ENCODE data around the gene NME7. TPM values are rescaled to one million over a fixed set of nuclear protein-coding genes. Genes with fewer than 3 reads are reported as not detected.

NME7 gene
- total RNA-seq, 1 experiment from 2014 or later, result 25.2 TPM

GRCh38 chr1:169144941-169145626 lies 222.5 kb downstream of the NME7 start:
- peak overlapping the region; percentile 34 for H3K4me3 Mint-ChIP-seq (ENCODE audit: low read depth, unreplicated experiment)

GRCh38 chr1:169143984-169144383 lies 223.6 kb downstream of the NME7 start:
- no peak for TF ChIP-seq CTCF (IDR thresholded peaks at IDR 0.05; ENCODE audit: unreplicated experiment)
- no peak for DNase-seq
- CTCF ChIA-PET, result interaction anchor here (0.9 to 2.0 kb wide), 2 partner anchors 144 to 614 kb away, joined by 3 to 5 read pairs; no protein-coding TSS in a partner anchor
- intact Hi-C loops (cut with micrococcal nuclease; ENCODE audit: unreplicated experiment), result loop anchor here (10.0 kb wide), 1 partner anchor 181 kb away; no protein-coding TSS in a partner anchor
- Mint-ChIP-seq H3K9me3 (ENCODE audit: low read depth, unreplicated experiment) (peaks cover 2% of the 10 kb centered on the region), H3K36me3 (ENCODE audit: insufficient read depth, unreplicated experiment) (peaks cover 18% of the 10 kb centered on the region), H3K27ac (ENCODE audit: unreplicated experiment) (peak overlapping the region; percentile 74), H3K27me3 (ENCODE audit: unreplicated experiment) (no peaks in the 10 kb centered on the region), H3K4me3 (ENCODE audit: low read depth, unreplicated experiment) (no peak overlapping the region), H3K4me1 (ENCODE audit: low read depth, unreplicated experiment) (peaks cover 72% of the 10 kb centered on the region)
- BruUV-seq (replicated peaks), result no TSS peak

More at GRCh38 chr1:169144941-169145626, 222.5 kb downstream of the NME7 start:
- no peak for TF ChIP-seq CTCF (IDR thresholded peaks at IDR 0.05; ENCODE audit: unreplicated experiment)
- intact Hi-C loops (cut with micrococcal nuclease; ENCODE audit: unreplicated experiment), result loop anchor here (5.0 to 10.0 kb wide), 2 partner anchors 180 to 202 kb away; no protein-coding TSS in a partner anchor
- peak overlapping the region; percentile 74 for H3K27ac Mint-ChIP-seq (ENCODE audit: unreplicated experiment)
- CTCF ChIA-PET, result interaction anchor here (0.6 to 2.0 kb wide), 4 partner anchors 34 to 420 kb away, joined by 3 to 5 read pairs (median 4); no protein-coding TSS in a partner anchor
- peaks cover 2% of the 10 kb centered on the region for H3K9me3 Mint-ChIP-seq (ENCODE audit: low read depth, unreplicated experiment)
- no peaks in the 10 kb centered on the region for H3K27me3 Mint-ChIP-seq (ENCODE audit: unreplicated experiment)
- no peak for DNase-seq
- no TSS peak for BruUV-seq (replicated peaks)
- H3K4me1 Mint-ChIP-seq (ENCODE audit: low read depth, unreplicated experiment), result peaks cover 63% of the 10 kb centered on the region
- peaks cover 18% of the 10 kb centered on the region for H3K36me3 Mint-ChIP-seq (ENCODE audit: insufficient read depth, unreplicated experiment)

- Mint-ChIP-seq H3K9me3 (ENCODE audit: low read depth, unreplicated experiment) (peaks cover 2% of the 10 kb centered on the region), H3K4me1 (ENCODE audit: low read depth, unreplicated experiment) (peaks cover 72% of the 10 kb centered on the region), H3K27ac (ENCODE audit: unreplicated experiment) (peak overlapping the region; percentile 74), H3K36me3 (ENCODE audit: insufficient read depth, unreplicated experiment) (peaks cover 14% of the 10 kb centered on the region), H3K4me3 (ENCODE audit: low read depth, unreplicated experiment) (no peak overlapping the region), H3K27me3 (ENCODE audit: unreplicated experiment) (no peaks in the 10 kb centered on the region)
- BruUV-seq (replicated peaks), result no TSS peak
- no peak for DNase-seq
- CTCF ChIA-PET, result interaction anchor here (0.9 to 1.4 kb wide), 2 partner anchors 14 to 613 kb away, joined by 3 read pairs; no protein-coding TSS in a partner anchor
- TF ChIP-seq CTCF (IDR thresholded peaks at IDR 0.05; ENCODE audit: unreplicated experiment), result no peak
- intact Hi-C loops (cut with micrococcal nuclease; ENCODE audit: unreplicated experiment), result loop anchor here (10.0 kb wide), 1 partner anchor 181 kb away; no protein-coding TSS in a partner anchor
These were observed 224.3 kb downstream of the NME7 start for GRCh38 chr1:169143346-169143745.

- intact Hi-C loops (cut with micrococcal nuclease; ENCODE audit: unreplicated experiment), result loop anchor here (10.0 kb wide), 1 partner anchor 183 kb away; no protein-coding TSS in a partner anchor
These were observed 225.5 kb downstream of the NME7 start for GRCh38 chr1:169142129-169142528.

More at GRCh38 chr1:169142129-169142528, 225.5 kb downstream of the NME7 start:
- no TSS peak for BruUV-seq (replicated peaks)
- Mint-ChIP-seq H3K27me3 (ENCODE audit: unreplicated experiment) (no peaks in the 10 kb centered on the region), H3K9me3 (ENCODE audit: low read depth, unreplicated experiment) (peaks cover 2% of the 10 kb centered on the region), H3K4me3 (ENCODE audit: low read depth, unreplicated experiment) (no peak overlapping the region), H3K36me3 (ENCODE audit: insufficient read depth, unreplicated experiment) (peaks cover 13% of the 10 kb centered on the region), H3K27ac (ENCODE audit: unreplicated experiment) (no peak overlapping the region), H3K4me1 (ENCODE audit: low read depth, unreplicated experiment) (peaks cover 63% of the 10 kb centered on the region)
- CTCF ChIA-PET, result interaction anchor here (1.4 kb wide), 1 partner anchor 13 kb away, joined by 3 read pairs; no protein-coding TSS in a partner anchor
- no peak for TF ChIP-seq CTCF (IDR thresholded peaks at IDR 0.05; ENCODE audit: unreplicated experiment)
- DNase-seq, result no peak
